GM23248 (cell line): ENCODE results near the gene ARNT2.

Experiments used
- EZH2 ChIP-seq: fragments of 200-600 bp; sonication (generic); IDR thresholded peaks from 2 replicates; pipeline ENCODE4 v1.6.1; 2018; ENCODE audit warnings: antibody characterized with exemption, mild to moderate bottlenecking; ENCODE audit not compliant: insufficient read depth, poor library complexity, severe bottlenecking
- EZH2phosphoT487 ChIP-seq: fragments of 200-600 bp; sonication (generic); IDR thresholded peaks from 2 replicates; pipeline ENCODE4 v1.6.1; 2018; ENCODE audit warnings: antibody characterized with exemption, moderate library complexity, mild to moderate bottlenecking, low read depth; ENCODE audit not compliant: insufficient read depth

- no peak for TF ChIP-seq EZH2
- TF ChIP-seq EZH2phosphoT487, result no peak
Measured at GRCh38 chr15:80484333-80484864, 80.2 kb downstream of the ARNT2 start.
